ENCODE results near the gene COL4A2.

DNA sequence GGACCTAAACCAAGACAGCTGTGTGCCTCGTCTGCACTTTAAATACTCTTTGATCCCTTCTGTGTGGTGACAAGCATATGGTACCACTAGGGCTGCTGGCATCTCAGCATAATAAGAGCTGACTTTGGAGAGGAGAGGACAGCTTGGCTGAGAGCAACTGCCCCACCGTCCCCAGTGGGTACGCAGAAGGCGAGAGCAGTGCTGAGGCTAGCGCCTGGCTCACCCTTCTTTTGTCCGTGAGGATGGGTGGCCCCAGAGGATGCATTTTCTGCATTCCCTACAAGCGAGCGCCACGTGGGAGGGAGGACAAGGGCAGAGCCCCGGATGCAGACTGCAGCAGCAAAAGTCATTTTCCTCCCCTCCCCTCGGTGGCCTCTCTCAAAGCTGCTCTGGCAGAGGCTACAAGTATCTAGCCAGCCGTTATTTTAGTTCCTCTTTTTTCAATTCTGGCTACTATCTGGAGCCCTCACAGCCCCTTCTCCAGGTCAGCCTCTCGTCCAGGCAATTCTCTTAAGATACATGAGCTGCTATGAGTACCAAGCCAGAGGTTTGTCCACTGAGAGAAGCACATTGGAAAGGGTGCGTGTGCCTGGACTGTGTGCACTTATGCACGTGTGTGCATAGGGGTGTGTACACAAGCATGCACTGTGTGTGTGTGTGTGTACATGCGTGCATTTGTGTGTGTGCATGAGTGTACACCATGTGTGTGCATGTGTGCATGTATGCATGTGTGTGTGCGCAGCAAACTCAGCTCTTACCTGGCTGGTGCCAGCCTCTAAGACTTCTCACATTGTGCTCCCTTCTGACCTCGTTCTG lies 203.1 kb downstream of the COL4A2 start:
- TF ChIP-seq, protein P1, sequence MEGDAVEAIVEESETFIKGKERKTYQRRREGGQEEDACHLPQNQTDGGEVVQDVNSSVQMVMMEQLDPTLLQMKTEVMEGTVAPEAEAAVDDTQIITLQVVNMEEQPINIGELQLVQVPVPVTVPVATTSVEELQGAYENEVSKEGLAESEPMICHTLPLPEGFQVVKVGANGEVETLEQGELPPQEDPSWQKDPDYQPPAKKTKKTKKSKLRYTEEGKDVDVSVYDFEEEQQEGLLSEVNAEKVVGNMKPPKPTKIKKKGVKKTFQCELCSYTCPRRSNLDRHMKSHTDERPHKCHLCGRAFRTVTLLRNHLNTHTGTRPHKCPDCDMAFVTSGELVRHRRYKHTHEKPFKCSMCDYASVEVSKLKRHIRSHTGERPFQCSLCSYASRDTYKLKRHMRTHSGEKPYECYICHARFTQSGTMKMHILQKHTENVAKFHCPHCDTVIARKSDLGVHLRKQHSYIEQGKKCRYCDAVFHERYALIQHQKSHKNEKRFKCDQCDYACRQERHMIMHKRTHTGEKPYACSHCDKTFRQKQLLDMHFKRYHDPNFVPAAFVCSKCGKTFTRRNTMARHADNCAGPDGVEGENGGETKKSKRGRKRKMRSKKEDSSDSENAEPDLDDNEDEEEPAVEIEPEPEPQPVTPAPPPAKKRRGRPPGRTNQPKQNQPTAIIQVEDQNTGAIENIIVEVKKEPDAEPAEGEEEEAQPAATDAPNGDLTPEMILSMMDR (IDR thresholded peaks at IDR 0.05) = no peak
- TF ChIP-seq EP300 (IDR thresholded peaks at IDR 0.05) (no peak), POLR2A (IDR thresholded peaks at IDR 0.05) (no peak)

Measured in ovary (tissue), 3 donors.